K562 (cell line): ENCODE measurements around the gene CLASP1. TPM values are rescaled to one million over a fixed set of nuclear protein-coding genes. Genes with fewer than 3 reads are reported as not detected.

ENCODE experiments used
- ADNP ChIP-seq: fragments of 200-800 bp; sonication (Bioruptor generic); IDR thresholded peaks from 2 replicates; pipeline ENCODE4 v1.6.1; 2016; ENCODE audit warnings: missing genetic modification characterization, missing compliant biosample characterization
- FOXO4 ChIP-seq: fragments of 450-650 bp; formaldehyde crosslinking; IDR thresholded peaks from 2 replicates; pipeline ENCODE4 v1.4.0; 2020; ENCODE audit warnings: mild to moderate bottlenecking, moderate library complexity
- GABPB2 ChIP-seq: fragments of 250-450 bp; sonication (Bioruptor Pico); conservative IDR thresholded peaks from 2 replicates; pipeline ENCODE4 v1.5.1; 2021; ENCODE audit warnings: mild to moderate bottlenecking
- HNRNPL ChIP-seq: fragments of 200-400 bp; formaldehyde crosslinking; IDR thresholded peaks from 2 replicates; pipeline ENCODE4 v1.6.1; 2017; ENCODE audit warnings: low read depth, mild to moderate bottlenecking, low read length
- JUN ChIP-seq, 2 experiments: sonication (generic) in 1 of 2; formaldehyde crosslinking in 1 of 2; IDR thresholded peaks; 2 replicates each; pipeline versions ENCODE4 v1.6.1 to v1.8.0; 2012 to 2022; ENCODE audit warnings: borderline replicate concordance in 2 of 2, mild to moderate bottlenecking in 2 of 2, improper control_type of control experiment in 1 of 2, low read depth in 1 of 2, low read length in 1 of 2, missing genetic modification reagents in 1 of 2
- MLX ChIP-seq, 2 experiments: fragments of 450-650 bp in 1 of 2; sonication (generic) in 1 of 2; formaldehyde crosslinking; conservative IDR thresholded peaks; 2 replicates each; pipeline versions ENCODE4 v1.4.0 to v1.8.1; 2020 to 2022; ENCODE audit warnings: mild to moderate bottlenecking in 1 of 2, missing genetic modification reagents in 1 of 2
- POLR2AphosphoS2 ChIP-seq: IDR thresholded peaks from 2 replicates; pipeline ENCODE4 v1.6.1; 2012; ENCODE audit warnings: low read length, improper control_type of control experiment
- RBM25 ChIP-seq: fragments of 200-400 bp; formaldehyde crosslinking; IDR thresholded peaks from 2 replicates; pipeline ENCODE4 v1.6.1; 2018; ENCODE audit warnings: low read length, low read depth, moderate library complexity; ENCODE audit not compliant: severe bottlenecking
- RCOR1 ChIP-seq, 2 experiments: IDR thresholded peaks; 2 replicates each; pipeline ENCODE4 v1.6.1; 2012; ENCODE audit warnings: low read depth in 2 of 2, low read length in 2 of 2, borderline replicate concordance in 1 of 2, improper control_type of control experiment in 1 of 2
- SNIP1 ChIP-seq: fragments of 450-650 bp; IDR thresholded peaks from 2 replicates; pipeline ENCODE4 v1.7.1; 2017; ENCODE audit warnings: low read depth, mild to moderate bottlenecking
- ZFP36 ChIP-seq: fragments of 150-350 bp; IDR thresholded peaks from 2 replicates; pipeline ENCODE4 v1.6.1; 2018; ENCODE audit warnings: low read length, low read depth; ENCODE audit not compliant: partially characterized antibody
- ZNF639 ChIP-seq, 2 experiments: fragments of 200-800 bp in 1 of 2; sonication (Bioruptor generic) in 1 of 2; sonication (generic) in 1 of 2; formaldehyde crosslinking in 1 of 2; IDR thresholded peaks in 1 of 2; conservative IDR thresholded peaks in 1 of 2; 2 replicates each; pipeline versions ENCODE4 v1.5.0 to v1.6.1; 2016 to 2020; ENCODE audit warnings: missing compliant biosample characterization in 1 of 2, missing genetic modification characterization in 1 of 2, missing genetic modification reagents in 1 of 2
- ZNF717 ChIP-seq: fragments of 250-450 bp; sonication (Bioruptor Pico); IDR thresholded peaks from 2 replicates; pipeline ENCODE4 v1.5.0; 2021
- polyA plus RNA-seq, 8 experiments: library from polyadenylated mRNA; depleted of rRNA in 4 of 8; stranded (reverse) in 5 of 8; unstranded in 3 of 8; fragments of >200 nt; fragmentation: Nextera tagmentation in 2 of 8; fragmentation: Illumina TruSeq in 1 of 8; extraction: Ambion mirVana in 2 of 8; extraction: Trizol in 1 of 8; gene quantifications; 2 replicates each; pipeline versions ENCODE4 v1.2.1 to v1.2.3, GENCODE V29; 2011 to 2014; ENCODE audit warnings: inconsistent platforms in 1 of 8, missing spikeins in 1 of 8
- total RNA-seq, 7 experiments: library from RNA; depleted of rRNA in 6 of 7; stranded (reverse); fragments of >200 nt in 6 of 7; fragmentation: Illumina TruSeq in 2 of 7; extraction: Trizol in 2 of 7; gene quantifications; 2 replicates each; pipeline versions ENCODE4 v1.2.1 to v1.2.3, GENCODE V29; 2011 to 2021; ENCODE audit warnings: low replicate concordance in 1 of 7

The CLASP1 gene
- total and polyA plus RNA-seq, 9 of the 15 experiments (the other 6 are each of a cell fraction or from before 2014, with no cell fraction given): 1.7 to 40.3 (median 20.7) TPM

- TF ChIP-seq ZNF639 (CRISPR knock-in tag; conservative IDR thresholded peaks at IDR 0.05 in 1 of 2, IDR thresholded peaks at IDR 0.05 in 1 of 2): no peak
- no peak for TF ChIP-seq GABPB2 (CRISPR knock-in tag)
- no peak for TF ChIP-seq FOXO4 (CRISPR knock-in tag)
- TF ChIP-seq RCOR1 (IDR thresholded peaks at IDR 0.05; ENCODE audit: borderline replicate concordance in 1 of 2, low read depth in 2 of 2, low read length in 2 of 2): 0 out of 4 replicates have a peak, but pooled peaks of 1 of the 2 experiments have one; percentile 13
- TF ChIP-seq MLX (CRISPR knock-in tag; conservative IDR thresholded peaks at IDR 0.05): no peak
- no peak for TF ChIP-seq JUN (IDR thresholded peaks at IDR 0.05; ENCODE audit: borderline replicate concordance, low read depth, low read length)
- no peak for TF ChIP-seq JUN (CRISPR knock-in tag; IDR thresholded peaks at IDR 0.05; ENCODE audit: borderline replicate concordance)
- TF ChIP-seq HNRNPL: no peak
- no peak for TF ChIP-seq ZNF717 (CRISPR knock-in tag)
- TF ChIP-seq SNIP1: no peak
- TF ChIP-seq RBM25: peak; percentile 92
- no peak for TF ChIP-seq POLR2AphosphoS2
- 0 out of 2 replicates have a peak, but pooled peaks have one; percentile 53 for TF ChIP-seq ADNP (tag)
- no peak for TF ChIP-seq ZFP36
- TF ChIP-seq, all 486 proteins: peak for 5
Observed at GRCh38 chr2:121431214-121431613, 218.0 kb downstream of the CLASP1 start (continued).
